ENCODE results near the gene BICC1.

- TF ChIP-seq CTCF (IDR thresholded peaks at IDR 0.05): no peak
- TF ChIP-seq EZH2phosphoT487 (IDR thresholded peaks at IDR 0.05): no peak
- no peak for TF ChIP-seq EZH2 (IDR thresholded peaks at IDR 0.05)
Observed at GRCh38 chr10:58645416-58646146, 132.9 kb downstream of the BICC1 start.
